GM12878 (cell line): ENCODE data around the gene SHC3. TPM values are rescaled to one million over a fixed set of nuclear protein-coding genes. Genes with fewer than 3 reads are reported as not detected.

Source experiments
- ATAC-seq: fragments of 200-7000 bp; cut with Tn5 transposase; 3 replicates; pipeline ENCODE4 v1.9.1; 2020; ENCODE audit warnings: mild to moderate bottlenecking, moderate library complexity
- BruUV-seq: library from RNA; stranded (reverse); fragments of 400-500 nt; replicated peaks from 2 replicates; lab custom pipeline; 2021; lab: Mats Ljungman, UMichigan
- CTCF ChIA-PET: fragments of 300-600 bp; sonication (Branson Sonifier 250); formaldehyde crosslinking; extraction: SDS; loops from one replicate; lab custom pipeline; 2021; ENCODE audit warnings: inconsistent platforms; lab: Yijun Ruan, JAX
- POLR2A ChIA-PET: fragments of 350-600 bp; formaldehyde crosslinking; extraction: SDS; loops from one replicate; lab custom pipeline; 2021; ENCODE audit warnings: inconsistent platforms; lab: Charles Lee
- RAD21 ChIA-PET: fragments of 300-600 bp; sonication (Branson Sonifier 250); formaldehyde crosslinking; loops from one replicate; lab custom pipeline; 2023; ENCODE audit warnings: antibody characterized with exemption; ENCODE audit not compliant: unreplicated experiment; lab: Charles Lee
- SMC1A ChIA-PET: fragments of 300-600 bp; sonication (Branson Sonifier 250); formaldehyde crosslinking; loops from one replicate; lab custom pipeline; 2023; ENCODE audit not compliant: unreplicated experiment, uncharacterized antibody; lab: Charles Lee
- DNase-seq: peaks from one replicate; pipeline ENCODE4 v3.0.0-alpha.2; 2011; ENCODE audit warnings: low read depth, low spot score
- FAIRE-seq: peaks from 3 replicates; lab custom pipeline; 2011; peaks lifted over from hg19 to GRCh38; lab: Jason Lieb, UNC
- H2AFZ ChIP-seq: 2 replicates; pipeline ENCODE4 v1.6.0; 2011; ENCODE audit warnings: low read depth, low read length, control low read depth; ENCODE audit not compliant: control insufficient read depth
- H3K27ac ChIP-seq: 2 replicates; pipeline ENCODE4 v1.5.1; 2011; ENCODE audit warnings: control low read depth; ENCODE audit not compliant: control insufficient read depth, insufficient read depth
- H3K27me3 ChIP-seq, 2 experiments: replicated peaks in 1 of 2; 2 replicates each; pipeline versions ENCODE4 v1.6.0 to v1.6.1; 2011; ENCODE audit warnings: low read length in 1 of 2; ENCODE audit not compliant: control insufficient read depth in 2 of 2, insufficient read depth in 2 of 2
- H3K36me3 ChIP-seq, 2 experiments: 2 replicates each; pipeline ENCODE4 v1.5.1; 2011; ENCODE audit warnings: low read length in 1 of 2; ENCODE audit not compliant: control insufficient read depth in 2 of 2, insufficient read depth in 2 of 2
- H3K4me1 ChIP-seq: 2 replicates; pipeline ENCODE4 v1.6.1; 2011; ENCODE audit warnings: mild to moderate bottlenecking, low read length, moderate library complexity, mixed read lengths; ENCODE audit not compliant: control insufficient read depth, insufficient read depth
- H3K4me2 ChIP-seq: 2 replicates; pipeline ENCODE4 v1.6.0; 2011; ENCODE audit warnings: control low read depth; ENCODE audit not compliant: control insufficient read depth, insufficient read depth
- H3K4me3 ChIP-seq: fragments of 200-600 bp; sonication (generic); 2 replicates; pipeline ENCODE4 v1.5.1; 2016
- H3K79me2 ChIP-seq: 2 replicates; pipeline ENCODE4 v1.6.0; 2011; ENCODE audit warnings: low read length; ENCODE audit not compliant: control insufficient read depth, insufficient read depth
- H3K9ac ChIP-seq: 2 replicates; pipeline ENCODE4 v1.8.0; 2011; ENCODE audit warnings: low read length, control low read depth, mixed read lengths; ENCODE audit not compliant: control insufficient read depth, insufficient read depth
- H3K9me3 ChIP-seq: replicated peaks from 3 replicates; pipeline ENCODE4 v1.5.1; 2011; ENCODE audit warnings: mild to moderate bottlenecking, low read length; ENCODE audit not compliant: control insufficient read depth, insufficient read depth
- H4K20me1 ChIP-seq: 2 replicates; pipeline ENCODE4 v1.6.0; 2011; ENCODE audit not compliant: control insufficient read depth, insufficient read depth
- BMI1 ChIP-seq: fragments of 450-650 bp; IDR thresholded peaks from 2 replicates; pipeline ENCODE4 v1.6.1; 2016; ENCODE audit warnings: mild to moderate bottlenecking, moderate library complexity, borderline replicate concordance
- CEBPB ChIP-seq, 2 experiments: fragments of 150-350 bp in 1 of 2; IDR thresholded peaks; 2 replicates each; pipeline ENCODE4 v1.6.1; 2012 to 2014; ENCODE audit warnings: low read depth in 2 of 2, low read length in 2 of 2, borderline replicate concordance in 1 of 2, inconsistent platforms in 1 of 2
- CREB1 ChIP-seq: IDR thresholded peaks from 2 replicates; pipeline ENCODE4 v1.6.1; 2012; ENCODE audit warnings: low read depth, mild to moderate bottlenecking, inconsistent platforms
- FOXK2 ChIP-seq: fragments of 450-650 bp; IDR thresholded peaks from 2 replicates; pipeline ENCODE4 v1.6.1; 2017; ENCODE audit warnings: mild to moderate bottlenecking, moderate library complexity
- MTA2 ChIP-seq: fragments of 450-650 bp; IDR thresholded peaks from 2 replicates; pipeline ENCODE4 v1.6.1; 2016; ENCODE audit warnings: low read depth, mild to moderate bottlenecking, moderate library complexity
- RUNX3 ChIP-seq: IDR thresholded peaks from 2 replicates; pipeline ENCODE4 v1.6.1; 2012; ENCODE audit warnings: low read length, inconsistent platforms
- SMAD5 ChIP-seq: IDR thresholded peaks from 2 replicates; pipeline ENCODE4 v1.6.1; 2016; ENCODE audit warnings: antibody characterized with exemption, low read depth
- SUPT20H ChIP-seq: IDR thresholded peaks from 2 replicates; pipeline ENCODE4 v1.6.1; 2011; ENCODE audit warnings: low read depth, mild to moderate bottlenecking, low read length, moderate library complexity, borderline replicate concordance; ENCODE audit not compliant: control insufficient read depth
- YBX1 ChIP-seq: fragments of 450-650 bp; IDR thresholded peaks from 2 replicates; pipeline ENCODE4 v1.6.1; 2016; ENCODE audit warnings: antibody characterized with exemption
- ZBED1 ChIP-seq: IDR thresholded peaks from 2 replicates; pipeline ENCODE4 v1.6.1; 2016; ENCODE audit warnings: borderline replicate concordance
- ZNF622 ChIP-seq: fragments of 450-650 bp; IDR thresholded peaks from 2 replicates; pipeline ENCODE4 v1.6.1; 2017; ENCODE audit warnings: mild to moderate bottlenecking, inconsistent platforms
- in situ Hi-C: fragments of 300-500 bp; cut with MboI; formaldehyde crosslinking; loops from 9 replicates; pipeline ENCODE4 v1.14.3; 2018; ENCODE audit warnings: mixed read lengths
- intact Hi-C: fragments of 100-400 bp; cut with micrococcal nuclease; formaldehyde crosslinking; loops from one replicate; pipeline ENCODE4 v1.14.2; 2022; ENCODE audit not compliant: unreplicated experiment
- polyA plus RNA-seq, 11 experiments: library from polyadenylated mRNA; depleted of rRNA in 4 of 11; unstranded in 6 of 11; stranded (reverse) in 5 of 11; fragments of >200 nt; fragmentation: Nextera tagmentation in 4 of 11; fragmentation: Illumina TruSeq in 1 of 11; extraction: Ambion mirVana in 4 of 11; extraction: Trizol in 1 of 11; gene quantifications; 1 replicate in 1 of 11; 2 replicates in 10 of 11; pipeline versions ENCODE4 v1.2.1 to v1.2.3, GENCODE V29; 2011 to 2016; ENCODE audit warnings: inconsistent platforms in 2 of 11, missing spikeins in 2 of 11, low read depth in 1 of 11
- total RNA-seq, 4 experiments: library from RNA; depleted of rRNA in 3 of 4; stranded (reverse); fragments of >200 nt in 3 of 4; fragmentation: Illumina TruSeq in 1 of 4; extraction: Trizol in 1 of 4; gene quantifications; 2 replicates each; pipeline versions ENCODE4 v1.2.1 to v1.2.3, GENCODE V29; 2013 to 2021
- TF ChIP-seq, protein P1 (sequence below), 3 experiments: IDR thresholded peaks in 2 of 3; conservative IDR thresholded peaks in 1 of 3; 2 replicates each; pipeline ENCODE4 v1.5.1; 2011; ENCODE audit warnings: low read depth in 3 of 3, low read length in 3 of 3, mild to moderate bottlenecking in 3 of 3, control low read depth in 2 of 3, moderate library complexity in 2 of 3, inconsistent platforms in 1 of 3, mixed read lengths in 1 of 3; ENCODE audit not compliant: control insufficient read depth in 2 of 3, insufficient read depth in 1 of 3; ENCODE audit errors: extremely low read depth in 1 of 3
- TF ChIP-seq, protein P2 (sequence below): IDR thresholded peaks from 2 replicates; pipeline ENCODE4 v1.6.1; 2012; ENCODE audit warnings: low read depth, low read length, improper control_type of control experiment
- TF ChIP-seq, protein P3 (sequence below): IDR thresholded peaks from 2 replicates; pipeline ENCODE4 v1.6.1; 2012; ENCODE audit warnings: improper control_type of control experiment, low read depth, low read length; ENCODE audit not compliant: insufficient replicate concordance

Gene SHC3
- total and polyA plus RNA-seq, 10 of the 15 experiments (the other 5 are each of a cell fraction or from before 2014, with no cell fraction given), result 0.01 to 0.06 TPM; not detected in 8

DNA sequence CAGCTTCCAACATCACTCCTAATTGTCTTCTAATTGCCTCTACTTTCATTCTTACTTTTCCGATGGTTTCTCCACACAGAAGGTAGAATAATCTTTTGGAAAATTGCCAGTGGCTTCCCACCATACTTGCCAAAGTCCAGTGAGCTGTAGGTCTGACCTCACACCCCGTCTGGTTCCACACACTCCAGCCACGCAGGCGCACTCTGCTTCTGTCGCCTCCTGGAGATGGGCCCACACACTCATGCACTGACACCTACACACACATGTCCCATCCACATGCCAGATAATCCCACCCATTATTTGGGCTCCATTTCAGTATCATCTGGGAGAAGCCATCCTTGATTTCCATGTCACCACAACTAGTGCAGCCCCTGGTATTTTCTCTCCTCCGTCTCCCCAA is 12.7 kb downstream of the SHC3 start (continued):
- TF ChIP-seq SMAD5, result no peak
- TF ChIP-seq, all 136 proteins: peak for 0

DNA sequence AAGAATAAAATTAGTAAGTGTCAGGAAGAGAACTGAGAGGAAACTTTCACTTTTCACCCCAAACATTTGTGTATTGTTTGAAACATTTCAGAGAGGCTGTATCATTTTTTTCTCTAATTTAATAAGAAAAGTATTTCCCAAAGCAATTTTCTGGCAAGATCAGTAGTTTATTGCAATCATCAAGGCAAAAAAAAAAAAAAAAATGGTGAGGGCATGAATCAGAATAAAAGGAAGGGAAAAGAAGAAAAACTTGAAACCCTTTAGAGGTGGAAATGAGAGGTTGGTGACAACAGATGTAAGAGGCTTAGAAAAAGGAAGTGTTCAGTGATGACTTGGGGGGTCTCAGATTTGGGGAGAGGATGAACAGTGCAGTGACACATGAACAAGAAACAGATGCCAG is 13.3 kb downstream of the SHC3 start:
- ChIA-PET POLR2A (no interaction called here), CTCF (no interaction called here), RAD21 (no interaction called here), SMC1A (no interaction called here)
- no peaks in the 10 kb centered on the region for H3K79me2 ChIP-seq
- no peaks in the 10 kb centered on the region; a peak in 1 of 4 replicates for H3K27me3 ChIP-seq
- DNase-seq, result no peak
- no peak overlapping the region for H3K4me3 ChIP-seq
- in situ Hi-C loops (no loop called here), intact Hi-C loops (no loop called here)
- H3K9ac ChIP-seq, result no peak overlapping the region
- no peak for FAIRE-seq
- H3K4me2 ChIP-seq, result no peak overlapping the region
- no peaks in the 10 kb centered on the region for H3K36me3 ChIP-seq
- no peak for TF ChIP-seq FOXK2
- TF ChIP-seq ZNF622, result no peak
- TF ChIP-seq, protein P1, sequence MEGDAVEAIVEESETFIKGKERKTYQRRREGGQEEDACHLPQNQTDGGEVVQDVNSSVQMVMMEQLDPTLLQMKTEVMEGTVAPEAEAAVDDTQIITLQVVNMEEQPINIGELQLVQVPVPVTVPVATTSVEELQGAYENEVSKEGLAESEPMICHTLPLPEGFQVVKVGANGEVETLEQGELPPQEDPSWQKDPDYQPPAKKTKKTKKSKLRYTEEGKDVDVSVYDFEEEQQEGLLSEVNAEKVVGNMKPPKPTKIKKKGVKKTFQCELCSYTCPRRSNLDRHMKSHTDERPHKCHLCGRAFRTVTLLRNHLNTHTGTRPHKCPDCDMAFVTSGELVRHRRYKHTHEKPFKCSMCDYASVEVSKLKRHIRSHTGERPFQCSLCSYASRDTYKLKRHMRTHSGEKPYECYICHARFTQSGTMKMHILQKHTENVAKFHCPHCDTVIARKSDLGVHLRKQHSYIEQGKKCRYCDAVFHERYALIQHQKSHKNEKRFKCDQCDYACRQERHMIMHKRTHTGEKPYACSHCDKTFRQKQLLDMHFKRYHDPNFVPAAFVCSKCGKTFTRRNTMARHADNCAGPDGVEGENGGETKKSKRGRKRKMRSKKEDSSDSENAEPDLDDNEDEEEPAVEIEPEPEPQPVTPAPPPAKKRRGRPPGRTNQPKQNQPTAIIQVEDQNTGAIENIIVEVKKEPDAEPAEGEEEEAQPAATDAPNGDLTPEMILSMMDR (IDR thresholded peaks at IDR 0.05 in 2 of 3, conservative IDR thresholded peaks at IDR 0.05 in 1 of 3; ENCODE audit: control insufficient read depth in 2 of 3, extremely low read depth in 1 of 3, insufficient read depth in 1 of 3, low read depth in 3 of 3, low read length in 3 of 3), result no peak
- TF ChIP-seq, protein P2, sequence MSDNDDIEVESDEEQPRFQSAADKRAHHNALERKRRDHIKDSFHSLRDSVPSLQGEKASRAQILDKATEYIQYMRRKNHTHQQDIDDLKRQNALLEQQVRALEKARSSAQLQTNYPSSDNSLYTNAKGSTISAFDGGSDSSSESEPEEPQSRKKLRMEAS, result no peak
- TF ChIP-seq YBX1, result no peak
- TF ChIP-seq BMI1, result no peak
- TF ChIP-seq, protein P3, sequence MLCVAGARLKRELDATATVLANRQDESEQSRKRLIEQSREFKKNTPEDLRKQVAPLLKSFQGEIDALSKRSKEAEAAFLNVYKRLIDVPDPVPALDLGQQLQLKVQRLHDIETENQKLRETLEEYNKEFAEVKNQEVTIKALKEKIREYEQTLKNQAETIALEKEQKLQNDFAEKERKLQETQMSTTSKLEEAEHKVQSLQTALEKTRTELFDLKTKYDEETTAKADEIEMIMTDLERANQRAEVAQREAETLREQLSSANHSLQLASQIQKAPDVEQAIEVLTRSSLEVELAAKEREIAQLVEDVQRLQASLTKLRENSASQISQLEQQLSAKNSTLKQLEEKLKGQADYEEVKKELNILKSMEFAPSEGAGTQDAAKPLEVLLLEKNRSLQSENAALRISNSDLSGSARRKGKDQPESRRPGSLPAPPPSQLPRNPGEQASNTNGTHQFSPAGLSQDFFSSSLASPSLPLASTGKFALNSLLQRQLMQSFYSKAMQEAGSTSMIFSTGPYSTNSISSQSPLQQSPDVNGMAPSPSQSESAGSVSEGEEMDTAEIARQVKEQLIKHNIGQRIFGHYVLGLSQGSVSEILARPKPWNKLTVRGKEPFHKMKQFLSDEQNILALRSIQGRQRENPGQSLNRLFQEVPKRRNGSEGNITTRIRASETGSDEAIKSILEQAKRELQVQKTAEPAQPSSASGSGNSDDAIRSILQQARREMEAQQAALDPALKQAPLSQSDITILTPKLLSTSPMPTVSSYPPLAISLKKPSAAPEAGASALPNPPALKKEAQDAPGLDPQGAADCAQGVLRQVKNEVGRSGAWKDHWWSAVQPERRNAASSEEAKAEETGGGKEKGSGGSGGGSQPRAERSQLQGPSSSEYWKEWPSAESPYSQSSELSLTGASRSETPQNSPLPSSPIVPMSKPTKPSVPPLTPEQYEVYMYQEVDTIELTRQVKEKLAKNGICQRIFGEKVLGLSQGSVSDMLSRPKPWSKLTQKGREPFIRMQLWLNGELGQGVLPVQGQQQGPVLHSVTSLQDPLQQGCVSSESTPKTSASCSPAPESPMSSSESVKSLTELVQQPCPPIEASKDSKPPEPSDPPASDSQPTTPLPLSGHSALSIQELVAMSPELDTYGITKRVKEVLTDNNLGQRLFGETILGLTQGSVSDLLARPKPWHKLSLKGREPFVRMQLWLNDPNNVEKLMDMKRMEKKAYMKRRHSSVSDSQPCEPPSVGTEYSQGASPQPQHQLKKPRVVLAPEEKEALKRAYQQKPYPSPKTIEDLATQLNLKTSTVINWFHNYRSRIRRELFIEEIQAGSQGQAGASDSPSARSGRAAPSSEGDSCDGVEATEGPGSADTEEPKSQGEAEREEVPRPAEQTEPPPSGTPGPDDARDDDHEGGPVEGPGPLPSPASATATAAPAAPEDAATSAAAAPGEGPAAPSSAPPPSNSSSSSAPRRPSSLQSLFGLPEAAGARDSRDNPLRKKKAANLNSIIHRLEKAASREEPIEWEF, result no peak
- no peak for TF ChIP-seq ZBED1
- TF ChIP-seq CEBPB (IDR thresholded peaks at IDR 0.05; ENCODE audit: borderline replicate concordance in 1 of 2, low read depth in 2 of 2, low read length in 2 of 2), result no peak
- TF ChIP-seq CREB1, result no peak
- no peak for TF ChIP-seq RUNX3
- TF ChIP-seq SUPT20H, result no peak
- TF ChIP-seq MTA2, result no peak
- H3K4me1 ChIP-seq, result no peaks in the 10 kb centered on the region
- H3K9me3 ChIP-seq, result no peaks in the 10 kb centered on the region
- H2AFZ ChIP-seq, result no peak overlapping the region
- no peak overlapping the region for H3K27ac ChIP-seq
- BruUV-seq, result no TSS peak
- H4K20me1 ChIP-seq, result no peaks in the 10 kb centered on the region
- no peak for ATAC-seq
